Measurements from ENCODE around the gene TMEM222.

DNA sequence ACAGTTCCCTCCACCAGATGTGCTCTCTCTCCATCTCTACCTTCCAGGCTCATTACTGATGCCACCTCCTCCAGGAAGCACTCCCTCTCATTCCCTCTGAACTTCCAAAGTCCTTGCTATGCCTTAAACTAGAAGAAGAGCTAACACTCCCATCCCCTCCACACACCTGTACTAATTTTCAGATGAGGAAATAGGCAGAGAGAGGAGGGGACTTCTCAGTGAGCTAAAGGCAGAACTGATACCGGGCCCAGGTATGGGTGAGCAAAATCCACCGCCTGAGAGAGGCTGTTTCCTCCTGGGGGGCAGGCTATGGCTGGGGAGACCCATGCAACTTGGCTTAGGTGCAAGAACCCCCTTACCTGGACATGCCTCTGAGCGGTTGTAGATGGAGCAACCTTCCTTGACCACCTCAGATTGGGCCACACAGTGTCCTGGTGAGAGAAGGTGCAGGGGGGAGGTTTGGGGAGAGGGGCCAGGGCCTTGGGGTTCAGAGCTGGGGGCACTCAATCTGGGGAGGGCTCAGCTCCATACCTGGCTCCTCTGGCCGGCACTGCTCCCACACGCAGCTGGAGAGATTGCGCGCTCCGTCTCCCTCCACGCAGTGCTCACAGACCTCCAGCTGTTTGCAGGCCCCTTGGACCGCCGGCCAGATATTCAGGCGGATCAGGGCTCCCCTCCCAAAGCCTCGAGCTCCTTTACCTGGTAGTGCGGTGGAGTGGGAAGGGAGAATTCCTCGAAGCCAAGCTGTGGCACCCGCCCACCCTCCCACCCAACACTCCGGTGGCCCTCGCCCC is 60.2 kb downstream of the TMEM222 start:
- no peak for TF ChIP-seq EZH2 (IDR thresholded peaks at IDR 0.05; ENCODE audit: insufficient read depth, poor library complexity, severe bottlenecking)
- TF ChIP-seq EZH2phosphoT487 (IDR thresholded peaks at IDR 0.05; ENCODE audit: insufficient read depth, low read depth), result no peak
